Adrenal gland (tissue), 5 donors: ENCODE results near the gene IGFN1.

ENCODE experiments used
- POLR2A ChIP-seq, 2 donors: fragments of 450-650 bp; IDR thresholded peaks; one replicate each; pipeline ENCODE4 v1.6.1; 2017; ENCODE audit warnings: antibody characterized with exemption in 2 of 2, mild to moderate bottlenecking in 2 of 2, moderate library complexity in 1 of 2
- TF ChIP-seq, protein P1 (sequence below), 6 experiments: fragments of 450-650 bp in 4 of 6; fragments of 200-600 bp in 2 of 6; sonication (generic) in 1 of 6; IDR thresholded peaks; 1 replicate in 5 of 6; 2 replicates in 1 of 6; pipeline versions ENCODE4 v1.5.1 to v1.8.0; 2016 to 2021; ENCODE audit warnings: antibody characterized with exemption in 6 of 6, mild to moderate bottlenecking in 2 of 6, moderate library complexity in 1 of 6
- donor health status: DM: no; HTN: no; CAD: no.

DNA sequence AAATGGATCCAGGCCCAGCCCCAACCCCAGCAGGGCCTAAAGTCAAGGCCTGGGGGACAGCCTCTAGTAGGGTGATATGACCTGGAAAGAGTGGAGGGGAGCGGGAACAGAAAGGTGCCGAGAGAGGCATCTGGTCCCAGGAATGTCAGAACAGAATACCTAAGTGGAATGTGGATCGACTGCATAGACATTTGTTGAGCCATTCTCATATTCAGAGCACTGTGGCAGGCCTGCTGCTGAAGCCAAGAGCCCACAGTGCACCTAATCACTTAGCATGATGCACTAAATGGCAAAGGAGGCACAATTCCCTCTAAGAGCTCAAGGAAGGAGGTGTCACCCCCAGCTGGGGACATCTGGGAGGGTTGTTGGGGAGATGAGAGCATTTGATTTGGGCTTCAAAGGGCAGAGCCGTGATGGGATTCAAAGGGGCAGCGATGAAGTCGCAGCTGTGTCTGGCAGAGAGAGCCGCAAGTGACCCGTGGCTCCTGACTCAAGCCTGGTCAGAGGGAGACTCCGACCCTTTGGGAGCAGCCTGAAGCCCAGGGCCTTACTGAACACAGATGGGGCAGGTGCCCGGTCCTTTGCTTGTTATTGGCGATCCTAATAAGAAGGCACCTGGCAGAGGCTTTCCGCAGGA is 84.1 kb downstream of the IGFN1 start:
- TF ChIP-seq, protein P1, sequence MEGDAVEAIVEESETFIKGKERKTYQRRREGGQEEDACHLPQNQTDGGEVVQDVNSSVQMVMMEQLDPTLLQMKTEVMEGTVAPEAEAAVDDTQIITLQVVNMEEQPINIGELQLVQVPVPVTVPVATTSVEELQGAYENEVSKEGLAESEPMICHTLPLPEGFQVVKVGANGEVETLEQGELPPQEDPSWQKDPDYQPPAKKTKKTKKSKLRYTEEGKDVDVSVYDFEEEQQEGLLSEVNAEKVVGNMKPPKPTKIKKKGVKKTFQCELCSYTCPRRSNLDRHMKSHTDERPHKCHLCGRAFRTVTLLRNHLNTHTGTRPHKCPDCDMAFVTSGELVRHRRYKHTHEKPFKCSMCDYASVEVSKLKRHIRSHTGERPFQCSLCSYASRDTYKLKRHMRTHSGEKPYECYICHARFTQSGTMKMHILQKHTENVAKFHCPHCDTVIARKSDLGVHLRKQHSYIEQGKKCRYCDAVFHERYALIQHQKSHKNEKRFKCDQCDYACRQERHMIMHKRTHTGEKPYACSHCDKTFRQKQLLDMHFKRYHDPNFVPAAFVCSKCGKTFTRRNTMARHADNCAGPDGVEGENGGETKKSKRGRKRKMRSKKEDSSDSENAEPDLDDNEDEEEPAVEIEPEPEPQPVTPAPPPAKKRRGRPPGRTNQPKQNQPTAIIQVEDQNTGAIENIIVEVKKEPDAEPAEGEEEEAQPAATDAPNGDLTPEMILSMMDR (IDR thresholded peaks at IDR 0.05), result no peak
- TF ChIP-seq POLR2A (IDR thresholded peaks at IDR 0.05), result no peak
